HEK293 (cell line): ENCODE results near the gene USP21.

Source experiments
- SETDB1 ChIP-seq: IDR thresholded peaks from one replicate; pipeline ENCODE4 v1.6.1; 2017; ENCODE audit warnings: mild to moderate bottlenecking, low read length, moderate library complexity, mixed read lengths; ENCODE audit not compliant: insufficient read length
- TCF7L2 ChIP-seq: IDR thresholded peaks from 2 replicates; pipeline ENCODE4 v1.6.1; 2011; ENCODE audit warnings: low read depth, mild to moderate bottlenecking, inconsistent platforms, low read length, moderate library complexity, borderline replicate concordance
- ZFP37 ChIP-seq: fragments of 450-650 bp; formaldehyde crosslinking; IDR thresholded peaks from 2 replicates; pipeline ENCODE4 v1.5.1; 2016; ENCODE audit warnings: missing biosample characterization, missing genetic modification characterization
- ZNF214 ChIP-seq: fragments of 450-650 bp; formaldehyde crosslinking; IDR thresholded peaks from 2 replicates; pipeline ENCODE4 v1.5.1; 2017; ENCODE audit warnings: missing biosample characterization, mild to moderate bottlenecking, missing genetic modification characterization, borderline replicate concordance
- TF ChIP-seq, protein P1 (sequence below): fragments of 450-650 bp; IDR thresholded peaks from 2 replicates; pipeline ENCODE4 v1.5.1; 2018; ENCODE audit warnings: missing biosample characterization, missing genetic modification characterization
- TF ChIP-seq, protein P2 (sequence below): fragments of 450-650 bp; formaldehyde crosslinking; IDR thresholded peaks from 2 replicates; pipeline ENCODE4 v1.5.1; 2016; ENCODE audit warnings: missing biosample characterization, missing genetic modification characterization
- TF ChIP-seq, protein P3 (sequence below): fragments of 450-650 bp; formaldehyde crosslinking; IDR thresholded peaks from 2 replicates; pipeline ENCODE4 v1.5.1; 2016; ENCODE audit warnings: missing biosample characterization, missing genetic modification characterization

DNA sequence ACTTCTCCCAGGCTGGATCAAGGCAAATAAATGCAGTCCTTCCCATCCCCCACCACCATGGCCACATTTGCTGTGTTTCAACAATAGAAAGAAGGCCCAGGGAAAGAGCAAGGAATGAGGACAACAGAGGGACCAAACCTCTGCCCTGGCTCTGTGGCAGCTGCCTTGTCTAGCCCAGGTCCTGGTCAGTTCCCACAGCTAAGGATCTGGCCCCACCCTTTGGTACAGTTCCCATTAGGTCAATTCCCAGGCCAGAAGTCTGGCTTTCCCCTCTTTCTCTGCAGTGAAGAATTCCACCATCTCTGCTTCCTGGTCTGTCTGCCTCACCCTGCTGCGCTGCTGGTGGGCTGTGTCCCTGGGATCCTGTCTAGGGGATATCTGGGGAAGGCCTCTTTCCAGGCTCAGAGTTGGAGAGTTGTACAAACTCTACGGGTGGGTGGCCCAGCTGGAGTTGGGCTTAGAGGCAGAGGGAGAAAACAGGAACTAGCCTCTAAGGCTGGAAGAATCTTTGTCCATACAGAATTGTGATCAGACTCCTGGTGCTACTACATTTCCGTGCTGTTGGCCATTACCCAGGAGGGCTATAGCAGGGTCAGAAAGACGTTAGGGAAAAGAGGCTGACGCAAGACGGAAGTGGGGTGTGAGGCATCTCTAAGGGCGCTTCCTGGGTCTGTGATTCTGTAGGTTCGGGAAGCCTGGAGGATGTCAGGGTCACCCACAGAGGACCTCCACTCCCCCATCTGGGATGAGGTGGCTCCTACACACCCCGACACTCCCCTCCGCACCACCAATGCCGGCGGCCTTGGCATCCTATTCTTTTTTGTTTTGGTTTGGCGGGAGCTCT, 41.9 kb downstream of the USP21 start:
- TF ChIP-seq, protein P1, sequence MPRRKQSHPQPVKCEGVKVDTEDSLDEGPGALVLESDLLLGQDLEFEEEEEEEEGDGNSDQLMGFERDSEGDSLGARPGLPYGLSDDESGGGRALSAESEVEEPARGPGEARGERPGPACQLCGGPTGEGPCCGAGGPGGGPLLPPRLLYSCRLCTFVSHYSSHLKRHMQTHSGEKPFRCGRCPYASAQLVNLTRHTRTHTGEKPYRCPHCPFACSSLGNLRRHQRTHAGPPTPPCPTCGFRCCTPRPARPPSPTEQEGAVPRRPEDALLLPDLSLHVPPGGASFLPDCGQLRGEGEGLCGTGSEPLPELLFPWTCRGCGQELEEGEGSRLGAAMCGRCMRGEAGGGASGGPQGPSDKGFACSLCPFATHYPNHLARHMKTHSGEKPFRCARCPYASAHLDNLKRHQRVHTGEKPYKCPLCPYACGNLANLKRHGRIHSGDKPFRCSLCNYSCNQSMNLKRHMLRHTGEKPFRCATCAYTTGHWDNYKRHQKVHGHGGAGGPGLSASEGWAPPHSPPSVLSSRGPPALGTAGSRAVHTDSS (tag by site-specific recombination) = no peak
- no peak for TF ChIP-seq ZNF214 (tag by site-specific recombination)
- TF ChIP-seq, protein P2, sequence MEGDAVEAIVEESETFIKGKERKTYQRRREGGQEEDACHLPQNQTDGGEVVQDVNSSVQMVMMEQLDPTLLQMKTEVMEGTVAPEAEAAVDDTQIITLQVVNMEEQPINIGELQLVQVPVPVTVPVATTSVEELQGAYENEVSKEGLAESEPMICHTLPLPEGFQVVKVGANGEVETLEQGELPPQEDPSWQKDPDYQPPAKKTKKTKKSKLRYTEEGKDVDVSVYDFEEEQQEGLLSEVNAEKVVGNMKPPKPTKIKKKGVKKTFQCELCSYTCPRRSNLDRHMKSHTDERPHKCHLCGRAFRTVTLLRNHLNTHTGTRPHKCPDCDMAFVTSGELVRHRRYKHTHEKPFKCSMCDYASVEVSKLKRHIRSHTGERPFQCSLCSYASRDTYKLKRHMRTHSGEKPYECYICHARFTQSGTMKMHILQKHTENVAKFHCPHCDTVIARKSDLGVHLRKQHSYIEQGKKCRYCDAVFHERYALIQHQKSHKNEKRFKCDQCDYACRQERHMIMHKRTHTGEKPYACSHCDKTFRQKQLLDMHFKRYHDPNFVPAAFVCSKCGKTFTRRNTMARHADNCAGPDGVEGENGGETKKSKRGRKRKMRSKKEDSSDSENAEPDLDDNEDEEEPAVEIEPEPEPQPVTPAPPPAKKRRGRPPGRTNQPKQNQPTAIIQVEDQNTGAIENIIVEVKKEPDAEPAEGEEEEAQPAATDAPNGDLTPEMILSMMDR (tag by site-specific recombination) = no peak
- no peak for TF ChIP-seq ZFP37 (tag by site-specific recombination)
- TF ChIP-seq SETDB1 = no peak
- TF ChIP-seq, protein P3, sequence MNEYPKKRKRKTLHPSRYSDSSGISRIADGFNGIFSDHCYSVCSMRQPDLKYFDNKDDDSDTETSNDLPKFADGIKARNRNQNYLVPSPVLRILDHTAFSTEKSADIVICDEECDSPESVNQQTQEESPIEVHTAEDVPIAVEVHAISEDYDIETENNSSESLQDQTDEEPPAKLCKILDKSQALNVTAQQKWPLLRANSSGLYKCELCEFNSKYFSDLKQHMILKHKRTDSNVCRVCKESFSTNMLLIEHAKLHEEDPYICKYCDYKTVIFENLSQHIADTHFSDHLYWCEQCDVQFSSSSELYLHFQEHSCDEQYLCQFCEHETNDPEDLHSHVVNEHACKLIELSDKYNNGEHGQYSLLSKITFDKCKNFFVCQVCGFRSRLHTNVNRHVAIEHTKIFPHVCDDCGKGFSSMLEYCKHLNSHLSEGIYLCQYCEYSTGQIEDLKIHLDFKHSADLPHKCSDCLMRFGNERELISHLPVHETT (tag by site-specific recombination) = no peak
- TF ChIP-seq TCF7L2 = no peak
